Epithelial cell of alveolus of lung (primary cell): ENCODE measurements around the gene CCNA1. TPM values are rescaled to one million over a fixed set of nuclear protein-coding genes. Genes with fewer than 3 reads are reported as not detected.

ENCODE experiments used
- total RNA-seq: library from RNA; depleted of rRNA; stranded (reverse); fragments of >200 nt; gene quantifications from 2 replicates; pipeline ENCODE4 v1.2.1, GENCODE V29; 2015

Gene CCNA1
- 2.3 TPM in 1 of 2 replicates, not detected in the other for total RNA-seq

DNA sequence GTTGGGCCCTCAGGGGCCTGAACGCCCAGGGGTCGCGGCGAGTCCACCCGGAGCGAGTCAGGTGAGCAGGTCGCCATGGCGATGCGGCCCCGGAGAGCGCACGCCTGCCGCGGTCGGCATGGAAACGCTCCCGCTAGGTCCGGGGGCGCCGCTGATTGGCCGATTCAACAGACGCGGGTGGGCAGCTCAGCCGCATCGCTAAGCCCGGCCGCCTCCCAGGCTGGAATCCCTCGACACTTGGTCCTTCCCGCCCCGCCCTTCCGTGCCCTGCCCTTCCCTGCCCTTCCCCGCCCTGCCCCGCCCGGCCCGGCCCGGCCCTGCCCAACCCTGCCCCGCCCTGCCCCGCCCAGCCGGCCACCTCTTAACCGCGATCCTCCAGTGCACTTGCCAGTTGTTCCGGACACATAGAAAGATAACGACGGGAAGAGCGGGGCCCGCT is at the start of gene CCNA1:
CCNA1 (plus strand) TSS at position 390 of the 439 bp plus-strand sequence. CDS start 562 bp downstream, outside the sequence.

Other genes with a start within 250 kb of the CCNA1 start
- gene SOHLH2, start 217.9 kb upstream of the CCNA1 start, total RNA-seq = 0.39 and 1.3 TPM in 2 replicates
- gene CCDC169, start 134.7 kb upstream of the CCNA1 start, total RNA-seq = 0.91 and 2.8 TPM in 2 replicates
- gene SPART, start 86.1 kb upstream of the CCNA1 start, total RNA-seq = 39.4 and 51.7 TPM in 2 replicates
- not detected in 2 replicates for gene SERTM1, start 241.5 kb downstream of the CCNA1 start, total RNA-seq